SK-N-SH (cell line): Measurements from ENCODE around the gene MAPKAP1. TPM values are rescaled to one million over a fixed set of nuclear protein-coding genes. Genes with fewer than 3 reads are reported as not detected.

Source experiments
- CTCF ChIA-PET: fragments of 300-600, 350-600 bp; formaldehyde crosslinking; extraction: SDS; loops from one replicate; lab custom pipeline; 2021; lab: Yijun Ruan, JAX
- POLR2A ChIA-PET: fragments of 350-600 bp; sonication (Branson Sonifier 250); formaldehyde crosslinking; extraction: SDS; loops from one replicate; lab custom pipeline; 2020; ENCODE audit warnings: antibody characterized with exemption, inconsistent platforms; lab: Yijun Ruan, JAX
- DNase-seq: peaks from one replicate; pipeline ENCODE4 v3.0.0; 2012
- H2AFZ ChIP-seq: fragments of 200-600 bp; sonication (generic); 2 replicates; pipeline ENCODE4 v1.8.1; 2016; ENCODE audit warnings: antibody characterized with exemption, mild to moderate bottlenecking, low read depth
- H3F3A ChIP-seq: fragments of 200-600 bp; sonication (generic); replicated peaks from 2 replicates; pipeline ENCODE3; 2016; ENCODE audit warnings: antibody characterized with exemption, mild to moderate bottlenecking; ENCODE audit not compliant: insufficient read depth
- H3K27ac ChIP-seq, 2 experiments: fragments of 200-500 bp in 1 of 2; fragments of 200-600 bp in 1 of 2; sonication (Bioruptor generic) in 1 of 2; sonication (generic), shearing (Covaris generic) in 1 of 2; 2 replicates each; pipeline versions ENCODE4 v1.5.1 to v1.6.1; 2014 to 2016; ENCODE audit warnings: low read depth in 2 of 2, inconsistent platforms in 1 of 2, low read length in 1 of 2, mild to moderate bottlenecking in 1 of 2, mixed read lengths in 1 of 2
- H3K27me3 ChIP-seq: fragments of 200-600 bp; sonication (generic), shearing (Covaris generic); 2 replicates; pipeline ENCODE4 v1.6.1; 2016; ENCODE audit warnings: mixed run types; ENCODE audit not compliant: insufficient read depth
- H3K36me3 ChIP-seq, 2 experiments: fragments of 200-500 bp in 1 of 2; fragments of 200-600 bp in 1 of 2; sonication (Bioruptor generic) in 1 of 2; sonication (generic) in 1 of 2; replicated peaks in 1 of 2; 2 replicates each; pipeline versions ENCODE3 to v1.5.1; 2014 to 2016; ENCODE audit warnings: low read length in 1 of 2, mild to moderate bottlenecking in 1 of 2; ENCODE audit not compliant: insufficient read depth in 2 of 2, control insufficient read depth in 1 of 2
- H3K4me1 ChIP-seq, 2 experiments: fragments of 200-500 bp in 1 of 2; fragments of 200-600 bp in 1 of 2; sonication (Bioruptor generic) in 1 of 2; sonication (generic), shearing (Covaris generic) in 1 of 2; 2 replicates each; pipeline versions ENCODE4 v1.5.1 to v1.6.1; 2014 to 2016; ENCODE audit warnings: low read depth in 1 of 2, low read length in 1 of 2, mixed run types in 1 of 2; ENCODE audit not compliant: insufficient read depth in 2 of 2, control insufficient read depth in 1 of 2
- H3K4me2 ChIP-seq: fragments of 200-600 bp; sonication (generic), shearing (Covaris generic); 2 replicates; pipeline ENCODE4 v1.6.1; 2017; ENCODE audit warnings: mixed run types
- H3K4me3 ChIP-seq, 2 experiments: fragments of 200-500 bp in 1 of 2; fragments of 200-600 bp in 1 of 2; sonication (Bioruptor generic) in 1 of 2; sonication (generic), shearing (Covaris generic) in 1 of 2; 2 replicates each; pipeline versions ENCODE4 v1.5.1 to v1.8.1; 2014 to 2016; ENCODE audit warnings: low read depth in 2 of 2, inconsistent platforms in 1 of 2, low read length in 1 of 2, mild to moderate bottlenecking in 1 of 2, mixed read lengths in 1 of 2, moderate library complexity in 1 of 2
- H3K79me2 ChIP-seq: fragments of 200-600 bp; sonication (generic); 2 replicates; pipeline ENCODE4 v1.8.1; 2017; ENCODE audit warnings: mild to moderate bottlenecking; ENCODE audit not compliant: insufficient read depth
- H3K9ac ChIP-seq: fragments of 200-600 bp; sonication (generic); 2 replicates; pipeline ENCODE4 v1.6.1; 2017; ENCODE audit warnings: mixed run types
- H3K9me2 ChIP-seq: fragments of 200-600 bp; sonication (generic); 2 replicates; pipeline ENCODE4 v1.6.1; 2017; ENCODE audit warnings: mixed run types
- H3K9me3 ChIP-seq: fragments of 200-600 bp; sonication (generic); 2 replicates; pipeline ENCODE4 v1.6.1; 2017; ENCODE audit warnings: mixed run types, mild to moderate bottlenecking, moderate library complexity
- H4K20me1 ChIP-seq: fragments of 200-600 bp; sonication (generic); 2 replicates; pipeline ENCODE4 v1.6.1; 2017; ENCODE audit warnings: mild to moderate bottlenecking, mixed run types; ENCODE audit not compliant: insufficient read depth
- FOSL2 ChIP-seq: IDR thresholded peaks from 2 replicates; pipeline ENCODE4 v1.4.0; 2012; ENCODE audit warnings: low read depth, mild to moderate bottlenecking, moderate library complexity, borderline replicate concordance
- FOXM1 ChIP-seq: IDR thresholded peaks from 2 replicates; pipeline ENCODE4 v1.4.0; 2012; ENCODE audit warnings: low read depth, mild to moderate bottlenecking
- GABPA ChIP-seq: IDR thresholded peaks from 2 replicates; pipeline ENCODE4 v1.4.0; 2012; ENCODE audit warnings: low read depth, mild to moderate bottlenecking
- IRF3 ChIP-seq: fragments of 150-350 bp; IDR thresholded peaks from 2 replicates; pipeline ENCODE4 v1.6.1; 2016; ENCODE audit warnings: mild to moderate bottlenecking, low read depth, low read length
- JUND ChIP-seq: IDR thresholded peaks from 2 replicates; pipeline ENCODE4 v1.4.0; 2012
- MXI1 ChIP-seq: IDR thresholded peaks from 2 replicates; pipeline ENCODE4 v1.6.1; 2012; ENCODE audit warnings: mild to moderate bottlenecking, low read depth, low read length, improper control_type of control experiment
- NRF1 ChIP-seq: IDR thresholded peaks from 2 replicates; pipeline ENCODE4 v1.6.1; 2012; ENCODE audit warnings: low read depth, mild to moderate bottlenecking, low read length
- RAD21 ChIP-seq: IDR thresholded peaks from 2 replicates; pipeline ENCODE4 v1.6.1; 2012; ENCODE audit warnings: mild to moderate bottlenecking, low read length
- RCOR1 ChIP-seq: fragments of 150-350 bp; IDR thresholded peaks from 2 replicates; pipeline ENCODE4 v1.6.1; 2017; ENCODE audit warnings: antibody characterized with exemption, low read length
- REST ChIP-seq: IDR thresholded peaks from 2 replicates; pipeline ENCODE4 v1.6.1; 2012; ENCODE audit warnings: mild to moderate bottlenecking, low read depth, low read length, moderate library complexity
- RFX5 ChIP-seq: IDR thresholded peaks from 2 replicates; pipeline ENCODE4 v1.6.1; 2012; ENCODE audit warnings: mild to moderate bottlenecking, improper control_type of control experiment, low read length
- RXRA ChIP-seq: IDR thresholded peaks from 2 replicates; pipeline ENCODE4 v1.4.0; 2012; ENCODE audit warnings: low read depth, mild to moderate bottlenecking, borderline replicate concordance
- SIN3A ChIP-seq: IDR thresholded peaks from 2 replicates; pipeline ENCODE4 v1.6.1; 2012; ENCODE audit warnings: low read depth, mild to moderate bottlenecking, low read length, moderate library complexity, borderline replicate concordance
- TAF1 ChIP-seq: IDR thresholded peaks from 2 replicates; pipeline ENCODE4 v1.6.1; 2012; ENCODE audit warnings: low read depth, mild to moderate bottlenecking, low read length, moderate library complexity, borderline replicate concordance
- TEAD4 ChIP-seq: IDR thresholded peaks from 2 replicates; pipeline ENCODE4 v1.4.0; 2012; ENCODE audit warnings: mild to moderate bottlenecking, borderline replicate concordance; ENCODE audit not compliant: insufficient read depth
- USF1 ChIP-seq: IDR thresholded peaks from 2 replicates; pipeline ENCODE4 v1.4.0; 2012; ENCODE audit warnings: low read depth, borderline replicate concordance
- USF2 ChIP-seq: fragments of 150-350 bp; IDR thresholded peaks from 2 replicates; pipeline ENCODE4 v1.6.1; 2017; ENCODE audit warnings: antibody characterized with exemption, low read length, low read depth, borderline replicate concordance
- YY1 ChIP-seq: IDR thresholded peaks from 2 replicates; pipeline ENCODE4 v1.4.0; 2012; ENCODE audit warnings: low read depth, mild to moderate bottlenecking
- WGBS: methylation state at CpG from one replicate; pipeline ENCODE4 v1.1.6; 2017; ENCODE audit warnings: low lambda C conversion rate; 5-methylcytosine and 5-hydroxymethylcytosine counted together
- polyA plus RNA-seq, 3 experiments: library from polyadenylated mRNA; depleted of rRNA; stranded (reverse); fragments of >200 nt; gene quantifications; 2 replicates each; pipeline ENCODE4 v1.2.3, GENCODE V29; 2012

The MAPKAP1 gene
- polyA plus RNA-seq, 1 of the 3 experiments (the other 2 are of a cell fraction), result 117 TPM

GRCh38 chr9:125444166-125444565, 262.8 kb downstream of the MAPKAP1 start:
- no peaks in the 10 kb centered on the region for H3F3A ChIP-seq
- 0 out of 2 replicates have a peak, but pooled peaks cover 5% of the 10 kb centered on the region for H4K20me1 ChIP-seq
- TF ChIP-seq MXI1 (no peak), RXRA (no peak), RCOR1 (no peak), USF2 (no peak), USF1 (no peak), REST (no peak), TEAD4 (no peak), RAD21 (no peak), FOSL2 (no peak), FOXM1 (no peak), NRF1 (no peak), RFX5 (no peak), TAF1 (no peak), IRF3 (no peak), YY1 (no peak), SIN3A (no peak), GABPA (no peak), JUND (no peak)
- peaks cover 7 to 31% of the 10 kb centered on the region in 2 experiments for H3K36me3 ChIP-seq
- no peak for DNase-seq
- no peak overlapping the region for H3K4me2 ChIP-seq
- no peak overlapping the region for H3K9ac ChIP-seq
- no peaks in the 10 kb centered on the region for H3K27me3 ChIP-seq
- no peak overlapping the region for H3K27ac ChIP-seq
- no peaks in the 10 kb centered on the region for H3K9me3 ChIP-seq
- peaks cover 0 to 12% of the 10 kb centered on the region in 2 experiments; a peak in 1 of 4 replicates for H3K4me1 ChIP-seq
- CTCF ChIA-PET, result interaction anchor here (0.7 to 0.8 kb wide), 2 partner anchors 30 to 114 kb away, joined by 3 read pairs; no protein-coding TSS in a partner anchor
- H2AFZ ChIP-seq, result no peak overlapping the region
- WGBS, result 97% methylated on average over 9 of the region's 10 CpGs
- POLR2A ChIA-PET, result no interaction called here
- no peaks in the 10 kb centered on the region for H3K9me2 ChIP-seq
- no peaks in the 10 kb centered on the region for H3K79me2 ChIP-seq
- no peak overlapping the region for H3K4me3 ChIP-seq
